ENCODE data around the gene FGL2. TPM values are rescaled to one million over a fixed set of nuclear protein-coding genes. Genes with fewer than 3 reads are reported as not detected.

FGL2 gene
- total RNA-seq, 2 experiments from 2014 or later = 0.06 to 0.72 TPM

GRCh38 chr7:77226357-77226839 is 26.8 kb upstream of the FGL2 start:
- intact Hi-C loops (cut with micrococcal nuclease; ENCODE audit: unreplicated experiment) = no loop called here
- H3K4me3 ChIP-seq (ENCODE audit: low read depth, low read length, poor library complexity, severe bottlenecking) = no peak overlapping the region
- H3K79me2 ChIP-seq (ENCODE audit: insufficient read depth, low read depth, low read length) = no peaks in the 10 kb centered on the region
- H3K9me2 ChIP-seq (ENCODE audit: insufficient read depth, low read length) = no peaks in the 10 kb centered on the region
- H3K36me3 ChIP-seq (ENCODE audit: insufficient read depth, low read length) = no peaks in the 10 kb centered on the region
- no peak for TF ChIP-seq CTCF (conservative IDR thresholded peaks at IDR 0.05; ENCODE audit: low read length)
- TF ChIP-seq EZH2phosphoT487 (IDR thresholded peaks at IDR 0.05; ENCODE audit: borderline replicate concordance, low read depth, low read length) = no peak
- H4K20me1 ChIP-seq (ENCODE audit: insufficient read depth, low read length) = no peaks in the 10 kb centered on the region
- no peak for DNase-seq (ENCODE audit: low spot score)
- CTCF ChIA-PET (ENCODE audit: unreplicated experiment) = no interaction called here
- BruUV-seq (replicated peaks) = no TSS peak
- H3K4me1 ChIP-seq (ENCODE audit: insufficient read depth, low read length, poor library complexity, severe bottlenecking) = no peaks in the 10 kb centered on the region
- POLR2A ChIA-PET = interaction anchor here (0.7 kb wide), 1 partner anchor 11 kb away, joined by 3 read pairs; no protein-coding TSS in a partner anchor
- H3K4me2 ChIP-seq (ENCODE audit: low read length) = no peak overlapping the region
- no peak overlapping the region for H3K27ac ChIP-seq (ENCODE audit: low read depth, low read length, poor library complexity, severe bottlenecking)
- no peaks in the 10 kb centered on the region for H3K9me3 ChIP-seq (ENCODE audit: low read length)
- H2AFZ ChIP-seq (ENCODE audit: low read length) = no peak overlapping the region

GRCh38 chr7:77223261-77223660 is 23.6 kb upstream of the FGL2 start:
- Histone ChIP-seq H3K4me2 (ENCODE audit: low read length) (no peak overlapping the region), H3K36me3 (ENCODE audit: insufficient read depth, low read length) (no peaks in the 10 kb centered on the region), H3K9me3 (ENCODE audit: low read length) (no peaks in the 10 kb centered on the region), H3K27ac (ENCODE audit: low read depth, low read length, poor library complexity, severe bottlenecking) (no peak overlapping the region), H3K4me3 (ENCODE audit: low read depth, low read length, poor library complexity, severe bottlenecking) (no peak overlapping the region), H2AFZ (ENCODE audit: low read length) (no peak overlapping the region), H4K20me1 (ENCODE audit: insufficient read depth, low read length) (no peaks in the 10 kb centered on the region), H3K4me1 (ENCODE audit: insufficient read depth, low read length, poor library complexity, severe bottlenecking) (no peaks in the 10 kb centered on the region), H3K9me2 (ENCODE audit: insufficient read depth, low read length) (no peaks in the 10 kb centered on the region), H3K79me2 (ENCODE audit: insufficient read depth, low read depth, low read length) (no peaks in the 10 kb centered on the region)
- TF ChIP-seq EZH2phosphoT487 (IDR thresholded peaks at IDR 0.05; ENCODE audit: borderline replicate concordance, low read depth, low read length) (no peak), CTCF (conservative IDR thresholded peaks at IDR 0.05; ENCODE audit: low read length) (no peak)
- intact Hi-C loops (cut with micrococcal nuclease; ENCODE audit: unreplicated experiment) = no loop called here
- no peak for DNase-seq (ENCODE audit: low spot score)
- ChIA-PET CTCF (ENCODE audit: unreplicated experiment) (no interaction called here), POLR2A (interaction anchor here (0.9 kb wide), 1 partner anchor 11 kb away, joined by 3 read pairs; no protein-coding TSS in a partner anchor)
- no TSS peak for BruUV-seq (replicated peaks)

- TF ChIP-seq EZH2phosphoT487 (IDR thresholded peaks at IDR 0.05; ENCODE audit: borderline replicate concordance, low read depth, low read length) = no peak
- TF ChIP-seq CTCF (conservative IDR thresholded peaks at IDR 0.05; ENCODE audit: low read length) = no peak
- POLR2A ChIA-PET = interaction anchor here (0.9 kb wide), 1 partner anchor 11 kb away, joined by 3 read pairs; no protein-coding TSS in a partner anchor
- DNase-seq (ENCODE audit: low spot score) = no peak
- H2AFZ ChIP-seq (ENCODE audit: low read length) = no peak overlapping the region
- no peaks in the 10 kb centered on the region for H3K4me1 ChIP-seq (ENCODE audit: insufficient read depth, low read length, poor library complexity, severe bottlenecking)
- no peak overlapping the region for H3K4me2 ChIP-seq (ENCODE audit: low read length)
- no peaks in the 10 kb centered on the region for H4K20me1 ChIP-seq (ENCODE audit: insufficient read depth, low read length)
- intact Hi-C loops (cut with micrococcal nuclease; ENCODE audit: unreplicated experiment) = no loop called here
- CTCF ChIA-PET (ENCODE audit: unreplicated experiment) = no interaction called here
- no peak overlapping the region for H3K4me3 ChIP-seq (ENCODE audit: low read depth, low read length, poor library complexity, severe bottlenecking)
- no peaks in the 10 kb centered on the region for H3K79me2 ChIP-seq (ENCODE audit: insufficient read depth, low read depth, low read length)
- H3K36me3 ChIP-seq (ENCODE audit: insufficient read depth, low read length) = no peaks in the 10 kb centered on the region
- no peaks in the 10 kb centered on the region for H3K9me3 ChIP-seq (ENCODE audit: low read length)
- BruUV-seq (replicated peaks) = no TSS peak
- no peak overlapping the region for H3K27ac ChIP-seq (ENCODE audit: low read depth, low read length, poor library complexity, severe bottlenecking)
- no peaks in the 10 kb centered on the region for H3K9me2 ChIP-seq (ENCODE audit: insufficient read depth, low read length)
Measured at GRCh38 chr7:77222819-77223218, 23.2 kb upstream of the FGL2 start.
